Activated CD8-positive, alpha-beta memory T cell treated with anti-CD3 and anti-CD28 coated beads, Interleukin-2, amount 50 U/mL, for 1 hour (primary cell): ENCODE measurements around the gene PYCR2.
"Not testable (repeated sequence)": the region's sequence is repeated elsewhere in the genome, so short reads cannot be mapped to it uniquely, and the experiment has no call there.

Experiments used
- DNase-seq: peaks from one replicate; pipeline ENCODE4 v3.0.0-alpha.2; 2020; ENCODE audit errors: extremely low read depth

The PYCR2 gene

GRCh38 chr1:225923692-225924555 lies at the start of gene PYCR2:
Gene PYCR2 (minus strand): TSS chr1:225924250. CDS start chr1:225924110, 140 bp downstream.
- DNase-seq = peak; percentile 69

GRCh38 chr1:225973158-225973557 lies 49.1 kb upstream of the PYCR2 start:
- DNase-seq = no peak

- DNase-seq = no peak
Measured at GRCh38 chr1:225972344-225973152, 48.5 kb upstream of the PYCR2 start.

- DNase-seq = not testable (repeated sequence)
Measured at GRCh38 chr1:225970592-225971157, 46.6 kb upstream of the PYCR2 start.

GRCh38 chr1:225969751-225970150 lies 45.7 kb upstream of the PYCR2 start:
- not testable (repeated sequence) for DNase-seq

- no peak for DNase-seq
Measured at GRCh38 chr1:225965231-225965630, 41.2 kb upstream of the PYCR2 start.

- no peak for DNase-seq
Measured at GRCh38 chr1:225963735-225964530, 39.9 kb upstream of the PYCR2 start.

GRCh38 chr1:225962440-225962975 lies 38.5 kb upstream of the PYCR2 start:
- DNase-seq = peak; percentile 23

GRCh38 chr1:225961659-225962439 lies 37.8 kb upstream of the PYCR2 start:
- no peak for DNase-seq

- DNase-seq = no peak
Measured at GRCh38 chr1:225958041-225958440, 34.0 kb upstream of the PYCR2 start.

- DNase-seq = no peak
Measured at GRCh38 chr1:225954753-225955152, 30.7 kb upstream of the PYCR2 start.

GRCh38 chr1:225953315-225953714 lies 29.3 kb upstream of the PYCR2 start:
- DNase-seq = no peak

- no peak for DNase-seq
Measured at GRCh38 chr1:225950905-225951497, 27.0 kb upstream of the PYCR2 start.

GRCh38 chr1:225949041-225949440 lies 25.0 kb upstream of the PYCR2 start:
- no peak for DNase-seq

- no peak for DNase-seq
Measured at GRCh38 chr1:225946803-225947202, 22.8 kb upstream of the PYCR2 start.

- no peak for DNase-seq
Measured at GRCh38 chr1:225946082-225946620, 22.1 kb upstream of the PYCR2 start.

GRCh38 chr1:225945564-225945963 lies 21.5 kb upstream of the PYCR2 start:
- no peak for DNase-seq

- DNase-seq = no peak
Measured at GRCh38 chr1:225944951-225945350, 20.9 kb upstream of the PYCR2 start.

- DNase-seq = no peak
Measured at GRCh38 chr1:225944387-225944786, 20.3 kb upstream of the PYCR2 start.

- DNase-seq = no peak
Measured at GRCh38 chr1:225943582-225943981, 19.5 kb upstream of the PYCR2 start.
